HepG2 (cell line): ENCODE data around the gene RPS19. TPM values are rescaled to one million over a fixed set of nuclear protein-coding genes. Genes with fewer than 3 reads are reported as not detected.

Source experiments
- CEBPG ChIP-seq: IDR thresholded peaks from 2 replicates; pipeline ENCODE4 v1.6.1; 2016
- FOXO4 ChIP-seq: sonication (generic); formaldehyde crosslinking; conservative IDR thresholded peaks from 2 replicates; pipeline ENCODE4 v1.8.1; 2023; ENCODE audit warnings: missing genetic modification reagents
- FOXP4 ChIP-seq: sonication (generic); formaldehyde crosslinking; IDR thresholded peaks from 2 replicates; pipeline ENCODE4 v1.4.0; 2020; ENCODE audit warnings: missing genetic modification reagents
- MTF1 ChIP-seq: sonication (generic); formaldehyde crosslinking; IDR thresholded peaks from 2 replicates; pipeline ENCODE4 v1.5.0; 2020; ENCODE audit warnings: missing genetic modification reagents
- NAIF1 ChIP-seq: sonication (generic); formaldehyde crosslinking; IDR thresholded peaks from 2 replicates; pipeline ENCODE4 v1.5.0; 2020; ENCODE audit warnings: mild to moderate bottlenecking, missing genetic modification reagents, borderline replicate concordance
- SIX1 ChIP-seq: sonication (generic); formaldehyde crosslinking; IDR thresholded peaks from 2 replicates; pipeline ENCODE4 v1.4.0; 2020; ENCODE audit warnings: missing genetic modification reagents, borderline replicate concordance
- SMAD9 ChIP-seq: sonication (generic); formaldehyde crosslinking; IDR thresholded peaks from 2 replicates; pipeline ENCODE4 v1.5.1; 2020; ENCODE audit warnings: mild to moderate bottlenecking, missing genetic modification reagents
- THAP9 ChIP-seq: sonication (generic); formaldehyde crosslinking; IDR thresholded peaks from 2 replicates; pipeline ENCODE4; 2020; ENCODE audit warnings: missing genetic modification reagents, mild to moderate bottlenecking, borderline replicate concordance
- TIGD3 ChIP-seq: sonication (generic); formaldehyde crosslinking; IDR thresholded peaks from 2 replicates; pipeline ENCODE4 v1.5.1; 2020; ENCODE audit warnings: mild to moderate bottlenecking, missing genetic modification reagents, borderline replicate concordance
- ZBTB42 ChIP-seq: sonication (generic); formaldehyde crosslinking; IDR thresholded peaks from 2 replicates; pipeline ENCODE4 v1.5.0; 2020; ENCODE audit warnings: mild to moderate bottlenecking, missing genetic modification reagents
- ZBTB43 ChIP-seq: sonication (generic); formaldehyde crosslinking; conservative IDR thresholded peaks from 2 replicates; pipeline ENCODE4 v1.4.0; 2020; ENCODE audit warnings: missing genetic modification reagents
- ZKSCAN8 ChIP-seq: IDR thresholded peaks from 2 replicates; pipeline ENCODE4 v1.6.1; 2016; ENCODE audit warnings: borderline replicate concordance, missing genetic modification reagents, missing compliant biosample characterization
- ZNF430 ChIP-seq: sonication (generic); formaldehyde crosslinking; IDR thresholded peaks from 2 replicates; pipeline ENCODE4 v1.9.0; 2021; ENCODE audit warnings: mild to moderate bottlenecking, missing genetic modification reagents
- ZNF850 ChIP-seq: sonication (generic); formaldehyde crosslinking; conservative IDR thresholded peaks from 2 replicates; pipeline ENCODE4 v1.9.0; 2021; ENCODE audit warnings: mild to moderate bottlenecking, missing genetic modification reagents
- polyA plus RNA-seq, 8 experiments: library from polyadenylated mRNA; depleted of rRNA in 3 of 8; stranded (reverse) in 7 of 8; unstranded in 1 of 8; fragments of >200 nt; fragmentation: Illumina TruSeq in 4 of 8; extraction: Trizol in 4 of 8; gene quantifications; 2 replicates each; pipeline versions ENCODE4 v1.2.1 to v1.2.3, GENCODE V29; 2011 to 2016; ENCODE audit warnings: low read depth in 4 of 8, missing spikeins in 1 of 8, mixed read lengths in 1 of 8; ENCODE audit not compliant: insufficient read depth in 1 of 8
- total RNA-seq, 5 experiments: library from RNA; depleted of rRNA; stranded (reverse); fragments of >200 nt; fragmentation: Illumina TruSeq; extraction: Trizol; gene quantifications; 2 replicates each; pipeline ENCODE4 v1.2.3, GENCODE V29; 2016; ENCODE audit warnings: low read depth in 1 of 5
- TF ChIP-seq, protein P1 (sequence below): sonication (generic); formaldehyde crosslinking; IDR thresholded peaks from 2 replicates; pipeline ENCODE4 v1.8.1; 2023; ENCODE audit warnings: mild to moderate bottlenecking, missing genetic modification reagents

The RPS19 gene
- total and polyA plus RNA-seq, 2 of the 13 experiments (the other 11 are each of a cell fraction or from before 2014, with no cell fraction given) = 1,983 to 4,758 TPM

GRCh38 chr19:41904118-41904870, 44.2 kb downstream of the RPS19 start (continued):
- TF ChIP-seq ZBTB43 (no peak), MTF1 (CRISPR knock-in tag) (no peak), CEBPG (CRISPR knock-in tag) (peak; percentile 70), NAIF1 (no peak), FOXO4 (CRISPR knock-in tag) (no peak), ZNF850 (no peak), THAP9 (0 out of 2 replicates have a peak, but pooled peaks have one; percentile 24), ZNF430 (CRISPR knock-in tag) (no peak), TIGD3 (CRISPR knock-in tag) (no peak), ZBTB42 (CRISPR knock-in tag) (no peak), FOXP4 (CRISPR knock-in tag) (peak; percentile 95), ZKSCAN8 (CRISPR knock-in tag) (no peak; the same call in 1 of the 2 replicates), SMAD9 (CRISPR knock-in tag) (no peak), SIX1 (CRISPR knock-in tag) (no peak)
- TF ChIP-seq, protein P1, sequence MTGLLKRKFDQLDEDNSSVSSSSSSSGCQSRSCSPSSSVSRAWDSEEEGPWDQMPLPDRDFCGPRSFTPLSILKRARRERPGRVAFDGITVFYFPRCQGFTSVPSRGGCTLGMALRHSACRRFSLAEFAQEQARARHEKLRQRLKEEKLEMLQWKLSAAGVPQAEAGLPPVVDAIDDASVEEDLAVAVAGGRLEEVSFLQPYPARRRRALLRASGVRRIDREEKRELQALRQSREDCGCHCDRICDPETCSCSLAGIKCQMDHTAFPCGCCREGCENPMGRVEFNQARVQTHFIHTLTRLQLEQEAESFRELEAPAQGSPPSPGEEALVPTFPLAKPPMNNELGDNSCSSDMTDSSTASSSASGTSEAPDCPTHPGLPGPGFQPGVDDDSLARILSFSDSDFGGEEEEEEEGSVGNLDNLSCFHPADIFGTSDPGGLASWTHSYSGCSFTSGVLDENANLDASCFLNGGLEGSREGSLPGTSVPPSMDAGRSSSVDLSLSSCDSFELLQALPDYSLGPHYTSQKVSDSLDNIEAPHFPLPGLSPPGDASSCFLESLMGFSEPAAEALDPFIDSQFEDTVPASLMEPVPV (CRISPR knock-in tag) = no peak
